Stimulated activated CD8-positive, alpha-beta memory T cell treated with anti-CD3 and anti-CD28 coated beads, Interleukin-7, amount 100 ng/mL, for 48 hours (primary cell): ENCODE results near the gene THADA.
"Not testable (repeated sequence)": the region's sequence is repeated elsewhere in the genome, so short reads cannot be mapped to it uniquely, and the experiment has no call there.

Experiments
- DNase-seq, 2 donors: peaks; one replicate each; pipeline ENCODE4 v3.0.0-alpha.2; 2020; ENCODE audit warnings: low read depth in 1 of 2; ENCODE audit errors: extremely low read depth in 1 of 2

The THADA gene

DNA sequence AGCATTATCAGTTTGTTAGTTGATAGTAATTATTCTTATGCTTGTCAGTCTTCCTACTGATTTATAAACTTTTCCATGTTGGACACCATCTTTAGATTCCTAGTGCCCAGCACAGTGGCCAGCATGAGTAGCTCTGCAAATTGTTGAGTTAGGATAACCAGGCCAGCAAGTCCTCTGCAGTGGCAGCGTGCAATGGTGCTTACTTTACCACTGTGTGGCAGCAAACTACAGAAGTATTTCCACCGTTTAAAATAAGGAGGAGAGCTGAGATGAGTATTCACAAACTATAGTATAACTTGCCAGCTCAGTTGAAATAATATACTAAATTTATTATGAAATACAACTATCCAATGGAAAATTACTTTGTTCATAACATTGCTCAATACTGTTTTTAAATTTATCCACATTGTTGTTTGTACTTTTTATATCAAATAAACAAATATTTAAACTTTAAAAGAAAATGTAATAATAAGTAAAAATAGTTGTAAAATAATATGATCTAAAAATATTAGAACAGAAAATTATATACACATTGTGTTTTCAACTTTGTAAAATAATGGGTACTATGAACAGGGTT is 9.3 kb upstream of the THADA start:
- DNase-seq, result no peak

DNA sequence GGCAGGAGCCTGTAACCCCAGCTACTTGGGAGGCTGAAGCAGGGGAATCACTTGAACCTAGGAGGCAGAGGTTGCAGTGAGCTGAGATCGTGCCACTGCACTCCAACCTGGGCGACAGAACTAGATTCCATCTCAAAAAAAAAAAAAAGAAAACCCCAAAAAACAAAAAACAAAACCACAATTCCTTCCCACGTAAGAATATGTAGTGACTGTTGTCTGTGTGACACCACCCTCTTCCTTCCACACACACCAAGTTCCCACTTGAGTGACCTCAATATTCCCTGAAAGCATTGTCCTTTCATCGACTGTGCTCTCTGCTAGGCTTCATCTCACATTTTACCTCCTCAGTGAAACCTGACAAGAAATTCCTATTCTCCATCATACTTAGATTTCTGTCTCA is 8.8 kb upstream of the THADA start:
- no peak for DNase-seq

DNA sequence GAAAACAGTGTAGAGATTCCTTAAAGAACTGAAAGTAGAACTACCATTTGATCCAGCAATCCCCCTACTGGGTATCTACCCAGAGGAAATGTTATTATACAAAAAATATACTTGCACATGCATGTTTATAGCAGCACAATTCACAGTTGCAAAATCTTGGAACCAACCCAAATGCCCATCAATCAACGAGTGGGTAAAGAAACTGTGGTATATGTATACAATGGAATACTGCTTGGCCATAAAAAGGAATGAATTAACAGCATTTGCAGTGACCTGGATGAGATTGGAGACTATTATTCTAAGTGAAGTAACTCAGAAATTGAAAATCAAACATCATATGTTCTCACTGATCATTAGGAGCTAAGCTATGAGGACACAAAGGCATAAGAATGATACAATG is 4.8 kb upstream of the THADA start:
- not testable (repeated sequence) for DNase-seq

DNA sequence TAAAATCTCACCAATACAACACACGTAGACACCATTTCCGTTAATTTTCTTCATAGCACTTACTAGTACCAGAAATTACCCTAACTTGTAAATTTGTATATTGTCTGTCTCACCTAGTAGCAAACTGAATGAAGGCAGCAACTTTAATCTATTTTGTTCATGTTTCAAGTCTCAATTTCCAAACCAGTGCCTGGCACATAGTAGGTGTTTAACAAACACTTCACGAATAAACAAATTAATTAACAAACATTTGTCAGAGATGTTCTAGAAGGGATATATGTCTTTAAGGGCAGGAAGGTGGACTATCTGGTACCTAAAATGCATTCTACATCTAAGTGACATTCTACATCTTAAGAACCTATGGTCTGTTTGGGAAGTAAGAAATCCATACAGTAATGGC is 963 bp downstream of the THADA start:
- no peak for DNase-seq

DNA sequence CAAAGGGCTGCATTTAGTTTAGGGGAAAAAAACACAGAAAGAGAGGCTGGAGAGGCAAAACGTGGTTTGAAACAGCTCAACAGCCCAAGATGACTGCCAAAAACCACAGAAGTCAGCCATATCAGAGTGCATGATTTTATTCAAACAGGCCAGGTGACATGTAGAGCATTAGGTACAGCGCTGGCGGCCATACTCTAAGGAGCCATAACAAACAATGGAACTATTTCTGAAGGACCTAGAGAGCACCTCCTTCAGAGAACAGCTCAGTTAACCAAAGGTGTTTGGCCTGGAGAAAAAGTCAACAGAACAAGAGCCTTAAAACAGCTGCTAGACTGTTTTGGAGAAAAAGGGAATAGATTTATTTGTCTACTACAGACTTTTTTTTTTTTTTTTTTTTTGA is 2.6 kb downstream of the THADA start:
- DNase-seq, result no peak

DNA sequence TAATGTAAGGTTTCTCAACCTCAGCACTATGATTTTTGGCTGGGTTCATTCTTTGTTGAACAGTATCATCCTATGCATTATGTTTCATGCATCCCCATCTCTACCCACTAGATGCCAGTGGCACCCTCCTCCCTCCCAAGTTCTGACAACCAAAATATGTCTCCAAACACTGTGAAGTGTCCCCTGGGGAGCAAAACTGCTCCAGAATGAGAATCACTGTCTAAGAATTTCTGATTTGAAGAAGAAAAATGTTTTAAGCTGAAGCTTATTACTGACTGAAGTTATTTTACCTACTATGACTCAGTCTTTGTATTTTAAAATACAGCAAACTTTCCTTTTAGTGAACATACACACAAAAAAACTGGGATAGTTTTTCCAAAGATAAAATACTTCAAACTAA is 3.4 kb downstream of the THADA start:
- DNase-seq, result no peak

DNA sequence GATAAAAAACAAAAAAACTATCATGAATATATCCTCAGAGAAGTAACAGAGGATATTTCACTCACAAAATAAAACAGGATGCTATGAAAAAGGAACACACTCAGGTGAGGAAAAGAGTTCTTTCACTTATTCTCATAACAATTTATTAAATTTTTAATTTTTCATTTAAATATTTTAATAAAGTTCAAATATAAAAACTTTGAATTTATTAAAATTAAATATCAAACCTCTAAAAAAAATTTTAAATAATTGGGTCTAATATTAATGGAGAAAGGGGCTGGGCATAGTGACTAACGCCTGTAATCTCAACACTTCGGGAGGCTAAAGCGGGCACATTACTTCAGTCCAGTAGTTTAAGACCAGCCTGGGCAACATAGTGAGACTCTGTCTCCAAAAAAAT is 10.1 kb downstream of the THADA start:
- no peak for DNase-seq

DNA sequence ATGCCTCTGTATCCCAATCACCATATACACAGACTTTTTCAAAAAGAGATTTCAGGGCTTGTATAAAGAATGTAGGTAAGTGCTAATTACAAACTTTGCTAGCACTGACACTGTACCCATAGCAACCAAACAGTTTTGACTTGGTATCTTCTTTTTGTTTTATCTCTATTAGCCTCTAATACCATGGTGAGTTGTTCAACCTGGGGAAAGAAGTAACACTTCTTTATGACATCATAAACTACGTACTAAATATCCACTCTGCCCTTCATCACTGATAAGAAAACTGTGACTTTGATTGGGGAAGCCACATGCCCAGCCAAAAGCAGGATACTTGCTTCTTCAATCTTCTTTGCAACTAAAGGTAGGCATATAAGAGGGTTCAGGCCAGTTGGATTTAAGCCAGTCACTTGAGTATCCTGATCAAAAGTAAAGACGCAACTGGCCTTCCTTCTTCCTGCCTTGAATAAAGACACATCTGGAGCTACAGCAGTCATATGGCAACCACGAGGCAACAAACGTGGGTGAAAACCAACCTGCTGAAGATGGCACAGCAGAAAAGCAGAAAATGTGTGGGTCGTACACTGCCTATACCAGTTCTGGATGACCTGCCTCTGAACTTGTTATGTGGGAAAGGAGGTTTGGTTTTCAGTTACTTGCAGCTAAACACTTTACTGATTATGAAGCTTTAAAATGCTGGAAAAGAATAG is 16.4 kb downstream of the THADA start:
- no peak for DNase-seq

DNA sequence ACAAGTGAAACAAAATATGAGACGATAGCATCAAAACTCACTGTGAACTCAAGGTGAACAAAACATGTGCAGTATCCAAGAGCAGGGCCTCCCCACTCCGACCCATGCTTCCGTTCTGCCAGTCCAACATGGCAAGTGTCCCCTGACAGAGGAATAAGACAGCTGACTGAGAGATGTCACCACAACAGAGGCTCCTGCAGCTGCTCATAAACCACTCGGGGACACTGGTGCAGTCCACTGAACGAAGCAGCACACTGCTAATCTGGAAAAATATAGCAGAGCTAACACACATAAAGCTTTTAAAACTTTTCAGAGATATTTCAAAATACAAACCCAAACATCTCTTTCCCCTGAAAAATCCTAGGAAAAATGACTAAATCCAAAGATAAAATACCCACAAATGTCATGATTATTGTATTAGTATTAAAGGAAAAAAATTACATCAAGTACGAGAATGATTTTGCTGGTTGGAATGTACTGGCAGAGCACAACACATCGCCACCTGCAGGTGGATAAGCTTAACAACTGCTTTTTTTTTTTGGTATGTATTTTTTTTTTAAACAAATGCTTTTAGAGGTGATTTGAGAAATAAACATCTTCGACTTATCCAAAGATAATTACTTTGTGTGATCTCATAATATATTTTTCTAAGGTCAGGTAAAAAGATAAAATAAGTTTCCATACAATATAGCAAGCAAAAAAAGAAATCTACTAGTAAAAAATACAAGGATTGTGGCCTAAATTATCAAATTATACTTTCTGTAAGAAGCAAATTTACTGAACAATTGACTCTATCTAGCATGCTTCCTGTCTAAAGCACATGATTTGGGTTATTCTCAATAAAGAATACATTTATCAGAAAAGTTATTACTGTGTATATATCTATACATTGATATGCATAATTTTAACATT is 18.6 kb downstream of the THADA start:
- no peak for DNase-seq

DNA sequence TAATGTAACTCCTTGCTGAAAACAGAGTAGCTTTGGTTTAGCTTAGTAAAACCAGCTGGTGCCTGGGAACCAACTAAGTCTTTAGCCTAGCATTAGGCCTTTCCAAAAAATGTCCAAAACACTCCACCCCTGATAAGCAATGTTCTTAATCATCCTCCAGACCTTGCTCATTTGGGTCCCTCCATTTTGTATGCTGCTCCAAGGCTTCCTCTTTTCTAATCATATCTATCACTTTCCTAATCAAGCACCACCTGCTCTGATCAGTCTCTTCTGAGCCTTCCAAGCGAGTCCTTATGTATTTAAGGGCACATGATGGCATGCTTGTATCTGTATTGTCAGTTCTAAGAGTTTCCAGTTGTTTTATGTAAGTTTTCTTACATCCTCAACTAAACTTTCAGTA is 23.6 kb downstream of the THADA start:
- no peak for DNase-seq

DNA sequence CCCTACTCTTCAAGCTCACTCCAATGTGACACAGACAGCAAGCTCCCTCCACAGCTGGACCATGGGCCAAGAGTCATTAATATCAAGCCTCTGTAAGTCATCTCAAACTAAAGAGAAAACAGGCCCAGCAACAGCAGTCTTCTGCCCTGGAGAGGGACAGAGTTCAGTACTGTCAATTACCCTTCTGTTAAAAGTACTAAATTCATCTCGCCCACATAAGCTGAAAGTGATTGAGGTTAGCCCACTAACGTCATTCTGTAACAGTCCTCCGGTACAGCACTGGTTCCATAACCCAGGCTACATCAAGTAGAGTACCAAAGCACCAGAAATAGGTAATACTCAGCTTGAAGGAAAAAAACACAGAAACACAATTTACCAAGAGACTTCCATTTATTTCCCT is 25.9 kb downstream of the THADA start:
- no peak for DNase-seq

DNA sequence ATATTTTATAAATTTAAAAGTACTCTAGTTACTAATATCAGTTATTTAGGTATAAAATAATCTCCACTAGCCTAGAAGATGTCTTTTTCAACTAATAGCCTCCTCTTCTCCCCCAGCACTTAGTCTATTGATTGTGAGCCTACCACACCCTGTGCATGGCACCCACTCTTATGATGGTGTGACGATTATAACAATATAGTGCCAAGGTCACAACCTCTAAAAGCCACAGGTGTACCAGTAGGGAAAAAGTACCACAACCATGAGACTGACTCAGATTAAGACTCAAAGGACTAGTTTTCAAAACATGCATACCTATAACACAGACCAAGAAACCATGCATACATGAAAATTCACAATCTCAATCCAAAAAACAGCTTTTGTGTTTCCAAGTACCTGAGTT is 27.6 kb downstream of the THADA start:
- no peak for DNase-seq

DNA sequence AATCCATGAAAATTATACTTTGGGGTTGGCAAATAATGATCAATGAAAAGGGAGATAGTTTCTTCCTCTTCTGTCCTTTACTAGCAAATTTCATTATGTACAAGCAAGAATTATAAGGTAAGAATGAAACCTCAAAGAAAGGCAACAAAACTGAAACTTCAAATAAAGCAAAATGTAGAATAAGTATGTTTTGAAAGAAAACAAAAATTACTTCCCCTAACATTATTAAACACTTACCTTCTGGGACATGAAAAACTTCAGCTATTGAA is 29.4 kb downstream of the THADA start:
- no peak for DNase-seq

DNA sequence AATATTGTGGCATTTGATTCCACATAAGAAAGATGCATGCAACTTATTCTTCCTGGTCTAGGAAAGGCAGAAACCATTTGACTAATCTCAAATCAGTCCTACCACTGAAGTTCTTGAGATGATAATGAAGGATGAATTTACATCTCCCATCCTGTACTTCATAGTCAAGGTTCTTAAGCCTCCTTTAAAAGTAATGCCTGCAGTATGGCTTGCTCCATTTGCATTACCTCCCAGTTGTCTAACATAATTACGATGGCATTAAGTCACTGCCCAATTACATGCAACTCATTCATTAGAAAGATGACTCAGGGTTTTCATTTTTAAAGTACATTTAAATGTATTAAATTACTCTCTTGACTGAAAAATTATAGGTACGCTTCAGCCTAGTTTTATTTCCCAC is 32.2 kb downstream of the THADA start:
- DNase-seq, result no peak

DNA sequence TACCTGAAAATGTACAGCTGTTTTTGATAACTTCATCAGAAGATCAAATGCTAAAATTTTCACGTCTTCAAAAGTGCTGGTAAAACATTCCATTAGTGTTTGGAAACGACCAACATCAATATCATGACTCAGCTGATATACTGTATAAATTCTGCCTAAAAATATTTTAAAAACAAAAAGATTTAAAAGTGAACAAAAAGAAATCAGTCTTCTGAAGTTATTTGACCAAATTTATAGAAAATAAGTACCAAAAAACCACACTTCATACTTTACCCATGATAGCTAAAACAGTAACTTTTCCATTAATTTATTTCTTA is 35.6 kb downstream of the THADA start:
- no peak for DNase-seq

DNA sequence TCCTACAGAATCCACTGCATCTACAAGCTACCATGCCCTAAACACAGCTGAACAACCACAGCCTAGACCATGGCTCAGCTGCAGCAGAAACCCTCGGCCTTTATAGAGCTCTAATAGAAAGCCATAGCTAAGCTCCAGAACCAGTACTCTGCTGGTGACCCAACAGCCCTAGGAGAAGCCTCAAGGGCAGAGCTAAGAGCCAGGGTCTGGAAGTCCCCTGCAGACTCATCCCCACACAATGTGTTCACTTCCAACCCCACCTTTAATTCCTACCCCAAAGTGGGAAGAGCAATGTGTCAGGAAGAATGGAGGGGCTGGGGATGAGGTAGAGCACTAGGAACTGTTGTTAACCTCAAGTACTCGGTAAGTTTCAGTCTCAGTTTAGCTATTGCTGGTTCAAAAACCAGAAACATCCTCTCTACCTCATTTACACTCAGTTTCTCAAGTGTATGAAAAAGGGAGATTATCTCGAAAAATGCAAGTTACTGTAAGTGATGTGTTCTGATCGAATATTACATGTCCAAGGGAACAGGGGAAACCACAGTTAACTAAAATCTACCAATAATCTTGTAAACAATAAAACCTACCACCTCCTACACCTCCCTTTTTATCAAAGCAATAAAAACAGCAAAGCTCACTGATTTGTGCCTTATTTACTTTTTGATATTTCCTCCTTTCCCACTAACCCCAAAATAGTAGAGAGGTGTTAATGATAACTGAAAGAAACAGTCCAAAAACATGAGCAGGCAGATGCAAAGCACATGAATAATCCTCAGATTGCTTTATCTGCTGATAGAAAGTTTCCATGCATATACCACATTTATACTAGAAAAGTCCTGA is 36.2 kb downstream of the THADA start:
- DNase-seq, result no peak

DNA sequence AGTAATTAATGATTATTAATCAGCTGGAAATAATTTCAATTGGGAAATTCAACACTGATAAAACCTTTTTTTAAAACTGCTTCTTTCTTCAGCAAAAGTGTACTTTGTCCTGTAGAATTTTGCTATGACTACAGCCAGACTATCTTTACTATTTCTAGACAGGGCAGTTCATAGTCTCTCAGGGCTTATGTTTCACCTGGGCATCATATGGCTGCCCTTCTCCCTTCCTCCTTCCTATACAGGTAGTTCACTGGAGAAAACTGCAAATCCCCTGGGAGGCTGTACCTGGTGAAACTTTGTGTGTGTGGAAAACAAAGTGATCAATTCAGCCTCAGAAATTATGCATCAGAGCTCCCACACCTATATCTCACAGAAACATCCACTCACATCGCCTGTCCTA is 38.6 kb downstream of the THADA start:
- DNase-seq, result no peak

DNA sequence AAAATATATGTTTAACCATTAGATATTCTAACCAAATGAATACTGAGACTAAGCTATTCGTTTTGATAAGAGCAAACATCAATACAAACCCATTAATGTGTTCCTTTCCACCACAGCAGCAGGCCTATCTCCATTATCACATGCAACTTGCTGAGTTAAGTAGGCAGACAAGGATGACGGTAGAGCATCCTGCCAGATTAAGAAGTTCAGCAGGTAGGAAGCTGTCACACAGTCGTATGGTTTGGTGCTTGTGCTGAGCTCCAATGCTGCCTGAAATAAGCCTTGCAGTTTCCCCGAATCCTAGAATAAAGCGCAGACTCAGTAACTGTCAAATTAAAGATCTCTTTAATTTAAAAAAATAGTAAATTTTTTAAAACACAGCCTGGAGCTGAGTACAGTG is 39.6 kb downstream of the THADA start:
- no peak for DNase-seq

DNA sequence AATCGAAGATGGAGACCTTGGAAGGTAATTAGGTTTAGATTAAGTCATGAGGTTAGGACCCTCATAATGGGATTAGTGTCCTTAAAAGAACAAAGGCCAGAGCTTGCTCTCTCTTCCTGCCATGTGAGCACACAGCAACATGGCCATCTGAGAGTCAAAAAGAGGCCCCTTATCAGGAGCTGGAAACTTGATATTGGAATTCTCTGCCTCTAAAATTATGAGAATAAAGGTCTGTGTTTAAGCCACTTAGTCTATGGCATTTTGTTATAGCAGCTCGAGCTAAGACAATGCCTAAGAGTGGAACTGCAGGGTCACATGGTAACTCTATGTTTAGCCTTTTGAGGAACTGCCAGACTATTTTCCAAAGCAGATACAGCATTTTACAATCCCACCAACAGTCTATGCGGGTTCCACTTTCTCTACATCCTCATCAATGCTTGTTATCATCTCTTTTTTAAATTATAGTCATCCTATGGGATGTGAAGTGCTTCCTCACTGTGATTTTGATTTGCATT is 42.4 kb downstream of the THADA start:
- DNase-seq, result no peak

DNA sequence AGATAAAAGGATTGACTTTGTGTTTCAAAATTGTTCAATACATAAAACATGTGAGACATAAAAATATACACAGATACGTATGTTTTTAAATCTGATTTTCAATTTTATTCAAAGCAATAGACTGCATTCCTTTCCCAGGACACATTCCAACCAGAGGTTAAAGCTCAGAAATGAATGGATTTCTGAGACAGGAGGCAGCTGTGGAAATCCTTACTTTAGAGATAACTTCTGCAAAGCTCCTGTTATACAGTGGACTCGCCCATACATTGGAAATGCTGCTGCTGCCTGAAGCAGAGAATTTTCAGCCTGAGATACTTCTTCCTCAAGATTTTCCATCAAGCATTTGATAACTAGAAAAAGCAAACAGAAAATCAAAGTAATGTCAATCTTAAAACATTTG is 43.8 kb downstream of the THADA start:
- DNase-seq, result no peak

DNA sequence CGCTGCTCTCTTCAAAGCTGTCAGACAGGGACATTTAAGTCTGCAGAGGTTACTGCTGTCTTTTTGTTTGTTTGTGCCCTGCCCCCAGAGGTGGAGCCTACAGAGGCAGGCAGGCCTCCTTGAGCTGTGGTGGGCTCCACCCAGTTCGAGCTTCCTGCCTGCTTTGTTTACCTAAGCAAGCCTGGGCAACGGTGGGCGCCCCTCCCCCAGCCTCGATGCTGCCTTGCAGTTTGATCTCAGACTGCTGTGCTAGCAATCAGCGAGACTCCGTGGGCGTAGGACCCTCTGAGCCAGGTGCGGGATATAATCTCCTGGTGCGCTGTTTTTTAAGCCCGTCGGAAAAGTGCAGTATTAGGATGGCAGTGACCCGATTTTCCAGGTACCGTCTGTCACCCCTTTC is 47.5 kb downstream of the THADA start:
- not testable (repeated sequence) for DNase-seq
